C4-2B (cell line): ENCODE data around the gene B2M.
"Not testable (repeated sequence)": the region's sequence is repeated elsewhere in the genome, so short reads cannot be mapped to it uniquely, and the experiment has no call there.

Experiments
- ZFX ChIP-seq: fragments of 450-650 bp; IDR thresholded peaks from 2 replicates; pipeline ENCODE4 v1.6.1; 2017
- TF ChIP-seq, protein P1 (sequence below): fragments of 450-650 bp; conservative IDR thresholded peaks from 2 replicates; pipeline ENCODE4 v1.5.1; 2017; ENCODE audit warnings: mild to moderate bottlenecking

DNA sequence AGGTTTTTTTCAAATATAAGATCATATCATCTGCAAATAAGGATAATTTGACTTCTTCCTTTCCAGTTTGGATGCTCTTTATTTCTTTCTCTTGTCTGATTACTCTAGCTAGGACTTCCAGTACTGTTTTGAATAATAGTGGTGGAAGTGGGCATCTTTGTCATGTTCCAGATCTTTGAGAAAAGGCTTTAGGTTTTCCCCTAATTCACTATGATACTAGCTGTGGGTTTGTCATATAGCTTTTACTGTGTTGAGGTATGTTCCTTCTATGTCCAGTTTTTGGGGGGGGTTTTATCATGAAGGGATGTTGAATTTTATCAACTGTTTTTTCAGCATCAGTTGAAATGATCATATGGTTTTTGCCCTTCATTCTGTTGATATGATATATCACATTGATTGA lies 10.6 kb upstream of the B2M start:
- TF ChIP-seq, protein P1, sequence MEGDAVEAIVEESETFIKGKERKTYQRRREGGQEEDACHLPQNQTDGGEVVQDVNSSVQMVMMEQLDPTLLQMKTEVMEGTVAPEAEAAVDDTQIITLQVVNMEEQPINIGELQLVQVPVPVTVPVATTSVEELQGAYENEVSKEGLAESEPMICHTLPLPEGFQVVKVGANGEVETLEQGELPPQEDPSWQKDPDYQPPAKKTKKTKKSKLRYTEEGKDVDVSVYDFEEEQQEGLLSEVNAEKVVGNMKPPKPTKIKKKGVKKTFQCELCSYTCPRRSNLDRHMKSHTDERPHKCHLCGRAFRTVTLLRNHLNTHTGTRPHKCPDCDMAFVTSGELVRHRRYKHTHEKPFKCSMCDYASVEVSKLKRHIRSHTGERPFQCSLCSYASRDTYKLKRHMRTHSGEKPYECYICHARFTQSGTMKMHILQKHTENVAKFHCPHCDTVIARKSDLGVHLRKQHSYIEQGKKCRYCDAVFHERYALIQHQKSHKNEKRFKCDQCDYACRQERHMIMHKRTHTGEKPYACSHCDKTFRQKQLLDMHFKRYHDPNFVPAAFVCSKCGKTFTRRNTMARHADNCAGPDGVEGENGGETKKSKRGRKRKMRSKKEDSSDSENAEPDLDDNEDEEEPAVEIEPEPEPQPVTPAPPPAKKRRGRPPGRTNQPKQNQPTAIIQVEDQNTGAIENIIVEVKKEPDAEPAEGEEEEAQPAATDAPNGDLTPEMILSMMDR: not testable (repeated sequence)
- TF ChIP-seq ZFX: not testable (repeated sequence)
